Measurements from ENCODE around the gene ANKFY1.

- TF ChIP-seq, protein P1, sequence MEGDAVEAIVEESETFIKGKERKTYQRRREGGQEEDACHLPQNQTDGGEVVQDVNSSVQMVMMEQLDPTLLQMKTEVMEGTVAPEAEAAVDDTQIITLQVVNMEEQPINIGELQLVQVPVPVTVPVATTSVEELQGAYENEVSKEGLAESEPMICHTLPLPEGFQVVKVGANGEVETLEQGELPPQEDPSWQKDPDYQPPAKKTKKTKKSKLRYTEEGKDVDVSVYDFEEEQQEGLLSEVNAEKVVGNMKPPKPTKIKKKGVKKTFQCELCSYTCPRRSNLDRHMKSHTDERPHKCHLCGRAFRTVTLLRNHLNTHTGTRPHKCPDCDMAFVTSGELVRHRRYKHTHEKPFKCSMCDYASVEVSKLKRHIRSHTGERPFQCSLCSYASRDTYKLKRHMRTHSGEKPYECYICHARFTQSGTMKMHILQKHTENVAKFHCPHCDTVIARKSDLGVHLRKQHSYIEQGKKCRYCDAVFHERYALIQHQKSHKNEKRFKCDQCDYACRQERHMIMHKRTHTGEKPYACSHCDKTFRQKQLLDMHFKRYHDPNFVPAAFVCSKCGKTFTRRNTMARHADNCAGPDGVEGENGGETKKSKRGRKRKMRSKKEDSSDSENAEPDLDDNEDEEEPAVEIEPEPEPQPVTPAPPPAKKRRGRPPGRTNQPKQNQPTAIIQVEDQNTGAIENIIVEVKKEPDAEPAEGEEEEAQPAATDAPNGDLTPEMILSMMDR (IDR thresholded peaks at IDR 0.05), result no peak
- no peak for TF ChIP-seq EP300 (IDR thresholded peaks at IDR 0.05; ENCODE audit: low read depth)
- TF ChIP-seq POLR2A (IDR thresholded peaks at IDR 0.05), result no peak
Observed at GRCh38 chr17:4186357-4186881, 77.4 kb downstream of the ANKFY1 start.
